ENCODE measurements around the gene ZYX. TPM values are rescaled to one million over a fixed set of nuclear protein-coding genes. Genes with fewer than 3 reads are reported as not detected.

Gene ZYX
- total and polyA plus RNA-seq, 9 of the 15 experiments (the other 6 are each of a cell fraction or from before 2014, with no cell fraction given): 1.8 to 130 (median 15.7) TPM

GRCh38 chr7:143426479-143427142, 45.5 kb downstream of the ZYX start (continued):
- no peak for TF ChIP-seq RREB1 (CRISPR knock-in tag; IDR thresholded peaks at IDR 0.05)
- TF ChIP-seq IRF9 (tag; IDR thresholded peaks at IDR 0.05): no peak
- no peak for TF ChIP-seq DLX4 (CRISPR knock-in tag; IDR thresholded peaks at IDR 0.05)
- TF ChIP-seq CSDE1 (IDR thresholded peaks at IDR 0.05): no peak
- no peak for TF ChIP-seq NONO (IDR thresholded peaks at IDR 0.05; ENCODE audit: low read depth in 2 of 2, low read length in 1 of 2)
- no peak for TF ChIP-seq SAP30 (IDR thresholded peaks at IDR 0.05; ENCODE audit: borderline replicate concordance, insufficient read depth, low read depth, low read length, poor library complexity, severe bottlenecking)
- peak; percentile 80; the same call in 1 of the 2 replicates for TF ChIP-seq SMARCE1 (IDR thresholded peaks at IDR 0.05)
- no peak for TF ChIP-seq MXD1 (CRISPR knock-in tag; IDR thresholded peaks at IDR 0.05; ENCODE audit: borderline replicate concordance, poor library complexity, severe bottlenecking)
- peak; percentile 85; the same call in 1 of the 2 replicates for TF ChIP-seq NCOA1 (IDR thresholded peaks at IDR 0.05; ENCODE audit: low read depth)
- no peak for TF ChIP-seq FOXA1 (IDR thresholded peaks at IDR 0.05; ENCODE audit: borderline replicate concordance)
- TF ChIP-seq E2F3 (CRISPR knock-in tag; IDR thresholded peaks at IDR 0.05): no peak
- TF ChIP-seq MCM5 (IDR thresholded peaks at IDR 0.05; ENCODE audit: low read depth): no peak
- peak; percentile 68 for TF ChIP-seq MTA2 (IDR thresholded peaks at IDR 0.05; ENCODE audit: low read depth)
- TF ChIP-seq FOXP4 (CRISPR knock-in tag; IDR thresholded peaks at IDR 0.05; ENCODE audit: borderline replicate concordance): no peak
- no peak for TF ChIP-seq TCF7 (IDR thresholded peaks at IDR 0.05; ENCODE audit: borderline replicate concordance)
- TF ChIP-seq ZC3H11A (IDR thresholded peaks at IDR 0.05; ENCODE audit: low read depth, low read length): no peak
- TF ChIP-seq CBX8 (IDR thresholded peaks at IDR 0.05; ENCODE audit: borderline replicate concordance, extremely low read depth, low read depth, low read length, poor library complexity, severe bottlenecking): no peak
- TF ChIP-seq HDAC1 (IDR thresholded peaks at IDR 0.05): peak in 1 of 2 experiments; percentile 79; a peak in 1 of 4 replicates

Data from K562 (cell line).